GM23338 (cell line): ENCODE results near the gene PAQR8. TPM values are rescaled to one million over a fixed set of nuclear protein-coding genes. Genes with fewer than 3 reads are reported as not detected.

Source experiments
- ATAC-seq: fragments of 200-7000 bp; cut with Tn5 transposase; 3 replicates; pipeline ENCODE4 v1.9.1; 2020
- DNase-seq: peaks from one replicate; pipeline ENCODE4 v3.0.0-alpha.2; 2015; ENCODE audit warnings: low spot score
- H2AFZ ChIP-seq: fragments of 200-600 bp; sonication (generic); 2 replicates; pipeline ENCODE4 v1.8.0; 2016; ENCODE audit warnings: antibody characterized with exemption, mild to moderate bottlenecking, moderate library complexity
- H3F3A ChIP-seq: fragments of 200-600 bp; sonication (generic); replicated peaks from 2 replicates; pipeline ENCODE4 v1.8.0; 2017; ENCODE audit warnings: antibody characterized with exemption, mixed run types, low read depth
- H3K27ac ChIP-seq: fragments of 200-600 bp; sonication (generic); 2 replicates; pipeline ENCODE4 v1.6.1; 2016; ENCODE audit warnings: low read depth
- H3K27me3 ChIP-seq: fragments of 200-600 bp; sonication (generic); 2 replicates; pipeline ENCODE4 v1.8.0; 2016; ENCODE audit warnings: mild to moderate bottlenecking, mixed run types, moderate library complexity; ENCODE audit not compliant: insufficient read depth
- H3K36me3 ChIP-seq: fragments of 200-600 bp; sonication (generic); 2 replicates; pipeline ENCODE4 v1.8.0; 2016; ENCODE audit warnings: mild to moderate bottlenecking; ENCODE audit not compliant: insufficient read depth
- H3K4me1 ChIP-seq: fragments of 200-600 bp; sonication (generic); 2 replicates; pipeline ENCODE4 v1.8.0; 2016; ENCODE audit warnings: mild to moderate bottlenecking, moderate library complexity; ENCODE audit not compliant: insufficient read depth
- H3K4me2 ChIP-seq: fragments of 200-600 bp; sonication (generic); 2 replicates; pipeline ENCODE4 v1.7.1; 2017; ENCODE audit warnings: mixed run types
- H3K4me3 ChIP-seq: fragments of 200-600 bp; sonication (generic); 2 replicates; pipeline ENCODE4 v1.6.1; 2016; ENCODE audit warnings: mixed run types
- H3K79me2 ChIP-seq: fragments of 200-600 bp; sonication (generic); replicated peaks from 2 replicates; pipeline ENCODE4 v1.8.0; 2017; ENCODE audit warnings: mild to moderate bottlenecking; ENCODE audit not compliant: insufficient read depth
- H3K9me2 ChIP-seq: fragments of 200-600 bp; sonication (generic); 2 replicates; pipeline ENCODE4 v1.8.0; 2017; ENCODE audit not compliant: insufficient read depth
- H4K20me1 ChIP-seq: fragments of 200-600 bp; sonication (generic); replicated peaks from 2 replicates; pipeline ENCODE4 v1.8.0; 2017; ENCODE audit warnings: mild to moderate bottlenecking; ENCODE audit not compliant: insufficient read depth
- H3K27ac Mint-ChIP-seq: 2 replicates; pipeline ENCODE4 v1.8.0; 2020; ENCODE audit warnings: inconsistent platforms, mild to moderate bottlenecking, moderate library complexity, mixed read lengths
- H3K27me3 Mint-ChIP-seq: 3 replicates; pipeline ENCODE4 v1.8.0; 2022; ENCODE audit warnings: low read depth, mild to moderate bottlenecking, moderate library complexity, mixed read lengths, inconsistent platforms; ENCODE audit not compliant: insufficient read depth, poor library complexity
- H3K36me3 Mint-ChIP-seq: 3 replicates; pipeline ENCODE4 v1.8.0; 2021; ENCODE audit warnings: low read depth, mild to moderate bottlenecking, inconsistent platforms, moderate library complexity, mixed read lengths
- H3K4me1 Mint-ChIP-seq: 3 replicates; pipeline ENCODE4 v1.8.0; 2020; ENCODE audit warnings: mild to moderate bottlenecking, inconsistent platforms, mixed read lengths
- H3K4me3 Mint-ChIP-seq: 3 replicates; pipeline ENCODE4 v1.8.0; 2021; ENCODE audit warnings: moderate library complexity, mild to moderate bottlenecking, inconsistent platforms, mixed read lengths
- H3K9me3 Mint-ChIP-seq: 3 replicates; pipeline ENCODE4 v1.8.0; 2020; ENCODE audit warnings: moderate library complexity, mild to moderate bottlenecking, inconsistent platforms, mixed read lengths
- EZH2 ChIP-seq: fragments of 200-600 bp; sonication (generic); IDR thresholded peaks from one replicate; pipeline ENCODE4 v1.8.0; 2017; ENCODE audit warnings: antibody characterized with exemption, mild to moderate bottlenecking, low read depth; ENCODE audit not compliant: unreplicated experiment
- JUNB ChIP-seq: IDR thresholded peaks from one replicate; pipeline ENCODE4 v1.6.1; 2016; ENCODE audit warnings: antibody characterized with exemption; ENCODE audit not compliant: unreplicated experiment
- POLR2AphosphoS5 ChIP-seq: IDR thresholded peaks from 2 replicates; pipeline ENCODE4 v1.6.1; 2016; ENCODE audit warnings: antibody characterized with exemption, low read depth
- ZNF114 ChIP-seq: fragments of 250-450 bp; sonication (Bioruptor Pico); IDR thresholded peaks from 2 replicates; pipeline ENCODE4 v1.5.0; 2020; ENCODE audit warnings: mild to moderate bottlenecking, moderate library complexity
- polyA plus RNA-seq: library from polyadenylated mRNA; unstranded; fragments of >200 nt; fragmentation: Nextera tagmentation; extraction: Ambion mirVana; gene quantifications from 2 replicates; pipeline ENCODE4 v1.2.1, GENCODE V29; 2016
- total RNA-seq: library from RNA; depleted of rRNA; stranded (reverse); fragments of >200 nt; shearing (Covaris generic); gene quantifications from 2 replicates; pipeline ENCODE4 v1.2.3, GENCODE V29; 2014
- TF ChIP-seq, protein P1 (sequence below): IDR thresholded peaks from one replicate; pipeline ENCODE4 v1.6.1; 2018; ENCODE audit warnings: antibody characterized with exemption; ENCODE audit not compliant: unreplicated experiment
- TF ChIP-seq, protein P2 (sequence below): fragments of 250-450 bp; sonication (Bioruptor Pico); IDR thresholded peaks from 2 replicates; pipeline ENCODE4 v1.5.0; 2020; ENCODE audit warnings: mild to moderate bottlenecking, moderate library complexity
- TF ChIP-seq, protein P3 (sequence below), 2 experiments: fragments of 200-600 bp in 1 of 2; sonication (generic) in 1 of 2; conservative IDR thresholded peaks; 2 replicates each; pipeline versions ENCODE4 v1.5.1 to v1.6.1; 2016 to 2017; ENCODE audit warnings: antibody characterized with exemption in 2 of 2, low read depth in 2 of 2, mild to moderate bottlenecking in 2 of 2, moderate library complexity in 1 of 2

The PAQR8 gene
- total and polyA plus RNA-seq, 2 experiments from 2014 or later: 3.6 to 11.2 TPM

DNA sequence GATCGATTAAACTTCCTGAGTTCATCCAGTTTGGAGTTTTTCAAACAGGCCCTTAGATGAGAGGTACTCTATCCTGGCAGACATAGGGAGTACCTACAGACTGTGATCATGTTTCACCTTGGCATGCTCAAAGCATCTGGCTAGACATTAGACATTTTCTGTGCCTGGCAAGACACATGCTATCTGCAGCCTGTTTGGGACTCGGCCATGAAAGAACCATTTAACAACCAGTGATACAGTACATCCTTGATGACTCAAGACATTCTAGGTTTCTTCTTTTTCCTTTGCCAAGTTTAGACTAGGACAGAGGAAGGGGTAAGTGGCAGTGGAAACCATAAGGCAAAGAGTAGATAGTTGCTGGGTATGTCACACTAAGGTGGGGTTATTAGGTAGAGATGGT is 15.4 kb upstream of the PAQR8 start:
- Histone ChIP-seq H3K79me2 (no peaks in the 10 kb centered on the region), H3F3A (no peaks in the 10 kb centered on the region), H3K27ac (no peak overlapping the region), H3K4me1 (no peaks in the 10 kb centered on the region), H3K4me3 (no peak overlapping the region), H3K27me3 (no peaks in the 10 kb centered on the region), H3K36me3 (no peaks in the 10 kb centered on the region), H3K4me2 (no peak overlapping the region), H4K20me1 (no peaks in the 10 kb centered on the region), H3K9me2 (no peaks in the 10 kb centered on the region), H2AFZ (peak overlapping the region; percentile 38; the same call in 1 of the 2 replicates)
- no peak for TF ChIP-seq ZNF114 (CRISPR knock-in tag)
- TF ChIP-seq, protein P1, sequence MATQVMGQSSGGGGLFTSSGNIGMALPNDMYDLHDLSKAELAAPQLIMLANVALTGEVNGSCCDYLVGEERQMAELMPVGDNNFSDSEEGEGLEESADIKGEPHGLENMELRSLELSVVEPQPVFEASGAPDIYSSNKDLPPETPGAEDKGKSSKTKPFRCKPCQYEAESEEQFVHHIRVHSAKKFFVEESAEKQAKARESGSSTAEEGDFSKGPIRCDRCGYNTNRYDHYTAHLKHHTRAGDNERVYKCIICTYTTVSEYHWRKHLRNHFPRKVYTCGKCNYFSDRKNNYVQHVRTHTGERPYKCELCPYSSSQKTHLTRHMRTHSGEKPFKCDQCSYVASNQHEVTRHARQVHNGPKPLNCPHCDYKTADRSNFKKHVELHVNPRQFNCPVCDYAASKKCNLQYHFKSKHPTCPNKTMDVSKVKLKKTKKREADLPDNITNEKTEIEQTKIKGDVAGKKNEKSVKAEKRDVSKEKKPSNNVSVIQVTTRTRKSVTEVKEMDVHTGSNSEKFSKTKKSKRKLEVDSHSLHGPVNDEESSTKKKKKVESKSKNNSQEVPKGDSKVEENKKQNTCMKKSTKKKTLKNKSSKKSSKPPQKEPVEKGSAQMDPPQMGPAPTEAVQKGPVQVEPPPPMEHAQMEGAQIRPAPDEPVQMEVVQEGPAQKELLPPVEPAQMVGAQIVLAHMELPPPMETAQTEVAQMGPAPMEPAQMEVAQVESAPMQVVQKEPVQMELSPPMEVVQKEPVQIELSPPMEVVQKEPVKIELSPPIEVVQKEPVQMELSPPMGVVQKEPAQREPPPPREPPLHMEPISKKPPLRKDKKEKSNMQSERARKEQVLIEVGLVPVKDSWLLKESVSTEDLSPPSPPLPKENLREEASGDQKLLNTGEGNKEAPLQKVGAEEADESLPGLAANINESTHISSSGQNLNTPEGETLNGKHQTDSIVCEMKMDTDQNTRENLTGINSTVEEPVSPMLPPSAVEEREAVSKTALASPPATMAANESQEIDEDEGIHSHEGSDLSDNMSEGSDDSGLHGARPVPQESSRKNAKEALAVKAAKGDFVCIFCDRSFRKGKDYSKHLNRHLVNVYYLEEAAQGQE: no peak
- no peak for TF ChIP-seq JUNB
- TF ChIP-seq, protein P2, sequence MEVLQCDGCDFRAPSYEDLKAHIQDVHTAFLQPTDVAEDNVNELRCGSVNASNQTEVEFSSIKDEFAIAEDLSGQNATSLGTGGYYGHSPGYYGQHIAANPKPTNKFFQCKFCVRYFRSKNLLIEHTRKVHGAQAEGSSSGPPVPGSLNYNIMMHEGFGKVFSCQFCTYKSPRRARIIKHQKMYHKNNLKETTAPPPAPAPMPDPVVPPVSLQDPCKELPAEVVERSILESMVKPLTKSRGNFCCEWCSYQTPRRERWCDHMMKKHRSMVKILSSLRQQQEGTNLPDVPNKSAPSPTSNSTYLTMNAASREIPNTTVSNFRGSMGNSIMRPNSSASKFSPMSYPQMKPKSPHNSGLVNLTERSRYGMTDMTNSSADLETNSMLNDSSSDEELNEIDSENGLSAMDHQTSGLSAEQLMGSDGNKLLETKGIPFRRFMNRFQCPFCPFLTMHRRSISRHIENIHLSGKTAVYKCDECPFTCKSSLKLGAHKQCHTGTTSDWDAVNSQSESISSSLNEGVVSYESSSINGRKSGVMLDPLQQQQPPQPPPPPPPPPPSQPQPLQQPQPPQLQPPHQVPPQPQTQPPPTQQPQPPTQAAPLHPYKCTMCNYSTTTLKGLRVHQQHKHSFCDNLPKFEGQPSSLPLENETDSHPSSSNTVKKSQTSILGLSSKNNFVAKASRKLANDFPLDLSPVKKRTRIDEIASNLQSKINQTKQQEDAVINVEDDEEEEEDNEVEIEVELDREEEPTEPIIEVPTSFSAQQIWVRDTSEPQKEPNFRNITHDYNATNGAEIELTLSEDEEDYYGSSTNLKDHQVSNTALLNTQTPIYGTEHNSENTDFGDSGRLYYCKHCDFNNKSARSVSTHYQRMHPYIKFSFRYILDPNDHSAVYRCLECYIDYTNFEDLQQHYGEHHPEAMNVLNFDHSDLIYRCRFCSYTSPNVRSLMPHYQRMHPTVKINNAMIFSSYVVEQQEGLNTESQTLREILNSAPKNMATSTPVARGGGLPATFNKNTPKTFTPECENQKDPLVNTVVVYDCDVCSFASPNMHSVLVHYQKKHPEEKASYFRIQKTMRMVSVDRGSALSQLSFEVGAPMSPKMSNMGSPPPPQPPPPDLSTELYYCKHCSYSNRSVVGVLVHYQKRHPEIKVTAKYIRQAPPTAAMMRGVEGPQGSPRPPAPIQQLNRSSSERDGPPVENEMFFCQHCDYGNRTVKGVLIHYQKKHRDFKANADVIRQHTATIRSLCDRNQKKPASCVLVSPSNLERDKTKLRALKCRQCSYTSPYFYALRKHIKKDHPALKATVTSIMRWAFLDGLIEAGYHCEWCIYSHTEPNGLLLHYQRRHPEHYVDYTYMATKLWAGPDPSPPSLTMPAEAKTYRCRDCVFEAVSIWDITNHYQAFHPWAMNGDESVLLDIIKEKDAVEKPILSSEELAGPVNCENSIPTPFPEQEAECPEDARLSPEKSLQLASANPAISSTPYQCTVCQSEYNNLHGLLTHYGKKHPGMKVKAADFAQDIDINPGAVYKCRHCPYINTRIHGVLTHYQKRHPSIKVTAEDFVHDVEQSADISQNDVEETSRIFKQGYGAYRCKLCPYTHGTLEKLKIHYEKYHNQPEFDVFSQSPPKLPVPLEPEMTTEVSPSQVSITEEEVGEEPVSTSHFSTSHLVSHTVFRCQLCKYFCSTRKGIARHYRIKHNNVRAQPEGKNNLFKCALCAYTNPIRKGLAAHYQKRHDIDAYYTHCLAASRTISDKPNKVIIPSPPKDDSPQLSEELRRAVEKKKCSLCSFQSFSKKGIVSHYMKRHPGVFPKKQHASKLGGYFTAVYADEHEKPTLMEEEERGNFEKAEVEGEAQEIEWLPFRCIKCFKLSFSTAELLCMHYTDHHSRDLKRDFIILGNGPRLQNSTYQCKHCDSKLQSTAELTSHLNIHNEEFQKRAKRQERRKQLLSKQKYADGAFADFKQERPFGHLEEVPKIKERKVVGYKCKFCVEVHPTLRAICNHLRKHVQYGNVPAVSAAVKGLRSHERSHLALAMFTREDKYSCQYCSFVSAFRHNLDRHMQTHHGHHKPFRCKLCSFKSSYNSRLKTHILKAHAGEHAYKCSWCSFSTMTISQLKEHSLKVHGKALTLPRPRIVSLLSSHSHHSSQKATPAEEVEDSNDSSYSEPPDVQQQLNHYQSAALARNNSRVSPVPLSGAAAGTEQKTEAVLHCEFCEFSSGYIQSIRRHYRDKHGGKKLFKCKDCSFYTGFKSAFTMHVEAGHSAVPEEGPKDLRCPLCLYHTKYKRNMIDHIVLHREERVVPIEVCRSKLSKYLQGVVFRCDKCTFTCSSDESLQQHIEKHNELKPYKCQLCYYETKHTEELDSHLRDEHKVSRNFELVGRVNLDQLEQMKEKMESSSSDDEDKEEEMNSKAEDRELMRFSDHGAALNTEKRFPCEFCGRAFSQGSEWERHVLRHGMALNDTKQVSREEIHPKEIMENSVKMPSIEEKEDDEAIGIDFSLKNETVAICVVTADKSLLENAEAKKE: no peak
- TF ChIP-seq, protein P3, sequence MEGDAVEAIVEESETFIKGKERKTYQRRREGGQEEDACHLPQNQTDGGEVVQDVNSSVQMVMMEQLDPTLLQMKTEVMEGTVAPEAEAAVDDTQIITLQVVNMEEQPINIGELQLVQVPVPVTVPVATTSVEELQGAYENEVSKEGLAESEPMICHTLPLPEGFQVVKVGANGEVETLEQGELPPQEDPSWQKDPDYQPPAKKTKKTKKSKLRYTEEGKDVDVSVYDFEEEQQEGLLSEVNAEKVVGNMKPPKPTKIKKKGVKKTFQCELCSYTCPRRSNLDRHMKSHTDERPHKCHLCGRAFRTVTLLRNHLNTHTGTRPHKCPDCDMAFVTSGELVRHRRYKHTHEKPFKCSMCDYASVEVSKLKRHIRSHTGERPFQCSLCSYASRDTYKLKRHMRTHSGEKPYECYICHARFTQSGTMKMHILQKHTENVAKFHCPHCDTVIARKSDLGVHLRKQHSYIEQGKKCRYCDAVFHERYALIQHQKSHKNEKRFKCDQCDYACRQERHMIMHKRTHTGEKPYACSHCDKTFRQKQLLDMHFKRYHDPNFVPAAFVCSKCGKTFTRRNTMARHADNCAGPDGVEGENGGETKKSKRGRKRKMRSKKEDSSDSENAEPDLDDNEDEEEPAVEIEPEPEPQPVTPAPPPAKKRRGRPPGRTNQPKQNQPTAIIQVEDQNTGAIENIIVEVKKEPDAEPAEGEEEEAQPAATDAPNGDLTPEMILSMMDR (conservative IDR thresholded peaks at IDR 0.05; ENCODE audit: low read depth in 2 of 2): no peak
- no peak for TF ChIP-seq POLR2AphosphoS5
- no peak for TF ChIP-seq EZH2
- no peak overlapping the region for H3K4me3 Mint-ChIP-seq
- DNase-seq: no peak
- H3K4me1 Mint-ChIP-seq: no peaks in the 10 kb centered on the region
- no peak for ATAC-seq
- H3K27ac Mint-ChIP-seq: no peak overlapping the region
- H3K9me3 Mint-ChIP-seq: no peaks in the 10 kb centered on the region
- H3K36me3 Mint-ChIP-seq: no peaks in the 10 kb centered on the region
- peaks cover 3% of the 10 kb centered on the region for H3K27me3 Mint-ChIP-seq
